OCI-LY1 (cell line): Measurements from ENCODE around the gene SSNA1.

Experiments
- H2AFZ ChIP-seq: fragments of 200-600 bp; sonication (generic), shearing (Covaris generic); 2 replicates; pipeline ENCODE4 v1.6.0; 2014; ENCODE audit warnings: antibody characterized with exemption, mild to moderate bottlenecking, low read length
- H3F3A ChIP-seq: fragments of 200-600 bp; sonication (generic), shearing (Covaris generic); 2 replicates; pipeline ENCODE4 v1.6.0; 2014; ENCODE audit warnings: mild to moderate bottlenecking, antibody characterized with exemption, low read length, moderate library complexity; ENCODE audit not compliant: insufficient read depth
- H3K27ac ChIP-seq: fragments of 200-600 bp; sonication (generic); 2 replicates; pipeline ENCODE4 v1.5.1; 2014; ENCODE audit warnings: low read length, mixed run types, mild to moderate bottlenecking, low read depth; ENCODE audit not compliant: poor library complexity, severe bottlenecking
- H3K27me3 ChIP-seq: fragments of 200-600 bp; sonication (generic); 2 replicates; pipeline ENCODE4 v1.6.0; 2014; ENCODE audit warnings: antibody characterized with exemption, mild to moderate bottlenecking, low read length, moderate library complexity; ENCODE audit not compliant: insufficient read depth
- H3K36me3 ChIP-seq: fragments of 200-600 bp; sonication (generic); 2 replicates; pipeline ENCODE4 v1.6.1; 2014; ENCODE audit warnings: mild to moderate bottlenecking, antibody characterized with exemption, low read length, moderate library complexity, mixed read lengths; ENCODE audit not compliant: insufficient read depth
- H3K4me1 ChIP-seq: fragments of 200-600 bp; sonication (generic); 2 replicates; pipeline ENCODE4 v1.5.1; 2014; ENCODE audit warnings: mild to moderate bottlenecking, low read length, moderate library complexity; ENCODE audit not compliant: insufficient read depth, severe bottlenecking
- H3K4me2 ChIP-seq: fragments of 200-600 bp; sonication (generic), shearing (Covaris generic); 2 replicates; pipeline ENCODE4 v1.6.1; 2014; ENCODE audit warnings: low read length
- H3K4me3 ChIP-seq: fragments of 200-600 bp; sonication (generic); 2 replicates; pipeline ENCODE4 v1.5.1; 2014; ENCODE audit warnings: low read length, low read depth, mild to moderate bottlenecking, mixed read lengths; ENCODE audit not compliant: poor library complexity, severe bottlenecking
- H3K79me2 ChIP-seq: fragments of 200-600 bp; shearing (Covaris generic); 2 replicates; pipeline ENCODE4 v1.6.1; 2016; ENCODE audit warnings: mixed run types, low read length, mixed read lengths; ENCODE audit not compliant: insufficient read depth
- H3K9ac ChIP-seq: fragments of 200-600 bp; sonication (generic), shearing (Covaris generic); 2 replicates; pipeline ENCODE4 v1.6.1; 2014; ENCODE audit warnings: mild to moderate bottlenecking, low read length, mixed read lengths
- H3K9me2 ChIP-seq: fragments of 200-600 bp; sonication (generic), shearing (Covaris generic); 2 replicates; pipeline ENCODE4 v1.6.1; 2014; ENCODE audit warnings: low read depth, mild to moderate bottlenecking, low read length, mixed read lengths
- H3K9me3 ChIP-seq: fragments of 200-600 bp; shearing (Covaris generic); 2 replicates; pipeline ENCODE4 v1.6.1; 2014; ENCODE audit warnings: low read length, mixed read lengths
- H4K20me1 ChIP-seq: fragments of 200-600 bp; sonication (generic), shearing (Covaris generic); 2 replicates; pipeline ENCODE4 v1.6.0; 2016; ENCODE audit warnings: mild to moderate bottlenecking, low read length; ENCODE audit not compliant: insufficient read depth
- EZH2 ChIP-seq: fragments of 200-600 bp; sonication (generic), shearing (Covaris generic); IDR thresholded peaks from 2 replicates; pipeline ENCODE4 v1.8.0; 2017; ENCODE audit warnings: borderline replicate concordance, mixed run types, mild to moderate bottlenecking, antibody characterized with exemption, low read length, moderate library complexity, mixed read lengths
- TF ChIP-seq, protein P1 (sequence below): fragments of 200-600 bp; sonication (generic), shearing (Covaris generic); IDR thresholded peaks from 2 replicates; pipeline ENCODE4 v1.5.1; 2017; ENCODE audit warnings: mild to moderate bottlenecking, antibody characterized with exemption, low read length, moderate library complexity, mixed read lengths

Gene SSNA1

DNA sequence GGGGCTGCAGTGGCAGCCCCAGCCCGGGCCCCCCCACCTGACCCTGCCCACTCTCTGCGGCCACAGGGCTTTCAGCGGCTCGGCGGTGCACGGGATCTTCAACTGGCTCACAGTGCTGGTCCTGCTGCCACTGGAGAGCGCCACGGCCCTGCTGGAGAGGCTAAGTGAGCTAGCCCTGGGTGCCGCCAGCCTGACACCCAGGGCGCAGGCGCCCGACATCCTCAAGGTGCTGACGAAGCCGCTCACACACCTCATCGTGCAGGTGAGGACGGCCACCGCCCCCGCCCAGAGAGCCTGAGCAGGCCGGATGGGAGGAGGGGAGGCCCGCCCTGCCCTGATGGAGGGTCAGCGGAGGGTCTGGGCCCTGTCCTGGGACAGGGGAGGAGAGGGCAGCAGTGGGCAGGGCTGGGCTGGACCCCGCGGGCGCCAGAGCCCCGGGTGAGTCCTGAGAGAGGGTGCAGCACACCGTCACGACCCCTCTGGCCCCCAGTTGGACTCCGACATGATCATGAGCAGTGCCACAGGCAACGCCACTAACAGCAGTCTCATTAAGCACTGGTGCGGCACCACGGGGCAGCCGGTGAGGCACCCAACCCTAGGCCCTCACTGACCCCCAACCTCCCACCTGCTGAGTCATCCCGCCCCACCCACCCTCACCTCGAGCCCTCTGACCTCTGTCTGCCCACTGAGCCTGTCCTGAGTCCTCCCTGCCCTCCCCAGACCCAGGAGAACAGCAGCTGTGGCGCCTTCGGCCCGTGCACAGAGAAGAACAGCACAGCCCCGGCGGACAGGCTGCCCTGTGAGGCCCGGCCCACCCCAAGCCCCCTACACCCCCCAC, 44.9 kb downstream of the SSNA1 start:
- TF ChIP-seq, protein P1, sequence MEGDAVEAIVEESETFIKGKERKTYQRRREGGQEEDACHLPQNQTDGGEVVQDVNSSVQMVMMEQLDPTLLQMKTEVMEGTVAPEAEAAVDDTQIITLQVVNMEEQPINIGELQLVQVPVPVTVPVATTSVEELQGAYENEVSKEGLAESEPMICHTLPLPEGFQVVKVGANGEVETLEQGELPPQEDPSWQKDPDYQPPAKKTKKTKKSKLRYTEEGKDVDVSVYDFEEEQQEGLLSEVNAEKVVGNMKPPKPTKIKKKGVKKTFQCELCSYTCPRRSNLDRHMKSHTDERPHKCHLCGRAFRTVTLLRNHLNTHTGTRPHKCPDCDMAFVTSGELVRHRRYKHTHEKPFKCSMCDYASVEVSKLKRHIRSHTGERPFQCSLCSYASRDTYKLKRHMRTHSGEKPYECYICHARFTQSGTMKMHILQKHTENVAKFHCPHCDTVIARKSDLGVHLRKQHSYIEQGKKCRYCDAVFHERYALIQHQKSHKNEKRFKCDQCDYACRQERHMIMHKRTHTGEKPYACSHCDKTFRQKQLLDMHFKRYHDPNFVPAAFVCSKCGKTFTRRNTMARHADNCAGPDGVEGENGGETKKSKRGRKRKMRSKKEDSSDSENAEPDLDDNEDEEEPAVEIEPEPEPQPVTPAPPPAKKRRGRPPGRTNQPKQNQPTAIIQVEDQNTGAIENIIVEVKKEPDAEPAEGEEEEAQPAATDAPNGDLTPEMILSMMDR: no peak
- no peak for TF ChIP-seq EZH2
- Histone ChIP-seq H3K4me3 (no peak overlapping the region), H3K9me3 (no peaks in the 10 kb centered on the region), H3K9ac (no peak overlapping the region), H3K9me2 (no peaks in the 10 kb centered on the region), H4K20me1 (no peaks in the 10 kb centered on the region), H3K36me3 (no peaks in the 10 kb centered on the region), H3K27me3 (peaks cover 10% of the 10 kb centered on the region; the same call in 1 of the 2 replicates), H3F3A (no peaks in the 10 kb centered on the region), H3K4me1 (peaks cover 8% of the 10 kb centered on the region), H3K4me2 (no peak overlapping the region), H3K27ac (no peak overlapping the region), H3K79me2 (no peaks in the 10 kb centered on the region), H2AFZ (no peak overlapping the region)

DNA sequence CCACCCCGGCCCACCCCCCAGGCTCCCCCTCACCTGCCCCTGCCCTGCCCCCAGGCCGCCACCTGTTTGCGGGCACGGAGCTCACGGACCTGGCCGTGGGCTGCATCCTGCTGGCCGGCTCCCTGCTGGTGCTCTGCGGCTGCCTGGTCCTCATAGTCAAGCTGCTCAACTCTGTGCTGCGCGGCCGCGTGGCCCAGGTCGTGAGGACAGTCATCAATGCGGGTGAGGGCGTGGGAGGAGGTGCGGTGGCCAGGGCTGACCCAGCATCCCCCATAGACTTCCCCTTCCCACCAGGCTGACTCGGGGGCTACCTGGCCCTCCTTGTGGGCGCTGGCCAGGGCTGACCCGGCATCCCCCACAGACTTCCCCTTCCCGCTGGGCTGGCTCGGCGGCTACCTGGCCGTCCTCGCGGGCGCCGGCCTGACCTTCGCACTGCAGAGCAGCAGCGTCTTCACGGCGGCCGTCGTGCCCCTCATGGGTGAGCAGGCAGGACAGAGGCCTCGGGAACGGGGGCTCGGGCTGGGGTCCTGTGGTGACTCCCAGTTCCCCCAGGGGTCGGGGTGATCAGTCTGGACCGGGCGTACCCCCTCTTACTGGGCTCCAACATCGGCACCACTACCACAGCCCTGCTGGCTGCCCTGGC, 45.7 kb downstream of the SSNA1 start:
- H3K27ac ChIP-seq: no peak overlapping the region
- no peaks in the 10 kb centered on the region for H3F3A ChIP-seq
- H3K4me3 ChIP-seq: no peak overlapping the region
- H2AFZ ChIP-seq: no peak overlapping the region
- H3K36me3 ChIP-seq: no peaks in the 10 kb centered on the region
- H4K20me1 ChIP-seq: no peaks in the 10 kb centered on the region
- H3K9me3 ChIP-seq: no peaks in the 10 kb centered on the region
- no peak overlapping the region for H3K9ac ChIP-seq
- peaks cover 14% of the 10 kb centered on the region for H3K4me1 ChIP-seq
- H3K9me2 ChIP-seq: no peaks in the 10 kb centered on the region
- no peaks in the 10 kb centered on the region for H3K79me2 ChIP-seq
- H3K4me2 ChIP-seq: no peak overlapping the region
- TF ChIP-seq EZH2: no peak
- TF ChIP-seq, protein P1: no peak
- peaks cover 9% of the 10 kb centered on the region; the same call in 1 of the 2 replicates for H3K27me3 ChIP-seq

DNA sequence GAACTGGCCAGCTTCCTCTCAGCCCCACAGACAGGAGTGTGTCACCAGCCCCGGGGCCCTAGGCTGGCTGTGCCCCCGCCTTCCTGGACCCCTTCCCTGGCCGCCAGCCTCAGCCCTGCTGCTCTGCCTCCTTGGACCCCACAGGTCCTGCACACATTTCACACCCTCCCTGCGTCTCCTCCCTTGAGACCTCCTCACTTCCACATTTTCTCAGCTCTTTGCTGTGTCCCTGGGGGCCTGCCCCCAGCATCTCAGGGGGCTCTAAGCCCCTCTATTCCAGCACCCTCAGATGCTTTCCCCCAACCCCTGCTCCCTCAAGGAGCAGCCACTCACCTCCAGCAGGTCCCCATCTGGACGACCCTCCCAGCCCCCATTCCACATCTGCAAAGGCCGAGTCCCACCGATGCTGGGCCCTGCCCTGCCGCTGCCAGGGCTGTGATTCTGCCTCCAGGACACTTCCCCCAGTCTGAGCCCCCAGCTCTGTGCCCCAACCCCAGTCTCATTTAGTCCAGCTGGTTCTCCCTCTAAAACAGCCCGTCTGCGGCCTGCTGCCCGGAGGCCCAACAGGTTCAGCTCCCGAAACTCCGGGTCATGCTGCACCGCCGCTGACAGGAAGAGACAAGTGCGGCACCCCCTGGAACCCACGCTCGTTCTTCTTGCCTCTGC, 46.4 kb downstream of the SSNA1 start:
- TF ChIP-seq, protein P1: no peak
- no peak for TF ChIP-seq EZH2
- Histone ChIP-seq H3K4me2 (no peak overlapping the region), H3K27ac (no peak overlapping the region), H3K27me3 (peaks cover 9% of the 10 kb centered on the region; the same call in 1 of the 2 replicates), H3K4me1 (peaks cover 19% of the 10 kb centered on the region), H2AFZ (no peak overlapping the region), H3K79me2 (no peaks in the 10 kb centered on the region), H3K9ac (no peak overlapping the region), H3K36me3 (no peaks in the 10 kb centered on the region), H3F3A (no peaks in the 10 kb centered on the region), H3K9me3 (no peaks in the 10 kb centered on the region), H3K4me3 (no peak overlapping the region), H4K20me1 (no peaks in the 10 kb centered on the region), H3K9me2 (no peaks in the 10 kb centered on the region)
